ENCODE measurements around the gene THBS2. TPM values are rescaled to one million over a fixed set of nuclear protein-coding genes. Genes with fewer than 3 reads are reported as not detected.
"Not testable (repeated sequence)": the region's sequence is repeated elsewhere in the genome, so short reads cannot be mapped to it uniquely, and the experiment has no call there.

THBS2 gene
- total RNA-seq, 1 donor from 2014 or later = 86.4 TPM

- TF ChIP-seq POLR2AphosphoS5 (IDR thresholded peaks at IDR 0.05; ENCODE audit: insufficient read depth in 1 of 2, low read depth in 1 of 2) (no peak), POLR2A (IDR thresholded peaks at IDR 0.05) (no peak), CTCF (IDR thresholded peaks at IDR 0.05) (no peak)
- Histone ChIP-seq H3K27ac (no peak overlapping the region), H3K36me3 (no peaks in the 10 kb centered on the region), H3K27me3 (no peaks in the 10 kb centered on the region), H3K4me3 (no peak overlapping the region), H3K9me3 (peaks cover 7% of the 10 kb centered on the region), H3K4me1 (no peaks in the 10 kb centered on the region)
- intact Hi-C loops (cut with DNase I) = no loop called here
- no peak for DNase-seq (ENCODE audit: extremely low spot score in 2 of 2)
These were observed 49.5 kb downstream of the THBS2 start for GRCh38 chr6:169204167-169204566.

GRCh38 chr6:169201985-169202384 is 51.7 kb downstream of the THBS2 start:
- Histone ChIP-seq H3K4me3 (no peak overlapping the region), H3K36me3 (no peaks in the 10 kb centered on the region), H3K9me3 (no peaks in the 10 kb centered on the region), H3K27ac (no peak overlapping the region), H3K4me1 (no peaks in the 10 kb centered on the region), H3K27me3 (no peaks in the 10 kb centered on the region)
- TF ChIP-seq CTCF (IDR thresholded peaks at IDR 0.05) = no peak
- no peak for TF ChIP-seq POLR2A (IDR thresholded peaks at IDR 0.05)
- TF ChIP-seq POLR2AphosphoS5 (IDR thresholded peaks at IDR 0.05; ENCODE audit: insufficient read depth in 1 of 2, low read depth in 1 of 2) = no peak
- intact Hi-C loops (cut with DNase I) = no loop called here
- DNase-seq (ENCODE audit: extremely low spot score in 2 of 2) = peak in 1 of 2 donors; percentile 69

- Histone ChIP-seq H3K9me3 (no peaks in the 10 kb centered on the region), H3K36me3 (no peaks in the 10 kb centered on the region), H3K4me1 (no peaks in the 10 kb centered on the region), H3K27me3 (no peaks in the 10 kb centered on the region), H3K27ac (no peak overlapping the region), H3K4me3 (no peak overlapping the region)
- peak in 1 of 2 donors; percentile 44 for DNase-seq (ENCODE audit: extremely low spot score in 2 of 2)
- intact Hi-C loops (cut with DNase I) = no loop called here
- TF ChIP-seq POLR2A (IDR thresholded peaks at IDR 0.05) (no peak), CTCF (IDR thresholded peaks at IDR 0.05) (no peak), POLR2AphosphoS5 (IDR thresholded peaks at IDR 0.05; ENCODE audit: insufficient read depth in 1 of 2, low read depth in 1 of 2) (no peak)
These were observed 52.6 kb downstream of the THBS2 start for GRCh38 chr6:169200893-169201514.

- Histone ChIP-seq H3K9me3 (no peaks in the 10 kb centered on the region), H3K4me1 (peaks cover 6% of the 10 kb centered on the region), H3K27ac (no peak overlapping the region), H3K4me3 (no peak overlapping the region), H3K27me3 (no peaks in the 10 kb centered on the region), H3K36me3 (no peaks in the 10 kb centered on the region)
- TF ChIP-seq POLR2A (IDR thresholded peaks at IDR 0.05) (no peak), CTCF (IDR thresholded peaks at IDR 0.05) (no peak), POLR2AphosphoS5 (IDR thresholded peaks at IDR 0.05; ENCODE audit: insufficient read depth in 1 of 2, low read depth in 1 of 2) (no peak)
- intact Hi-C loops (cut with DNase I) = no loop called here
- DNase-seq (ENCODE audit: extremely low spot score in 2 of 2) = peak in 1 of 2 donors; percentile 60
These were observed 53.9 kb downstream of the THBS2 start for GRCh38 chr6:169199625-169200335.

- Histone ChIP-seq H3K4me3 (no peak overlapping the region), H3K36me3 (no peaks in the 10 kb centered on the region), H3K9me3 (no peaks in the 10 kb centered on the region), H3K4me1 (peaks cover 11% of the 10 kb centered on the region), H3K27me3 (no peaks in the 10 kb centered on the region), H3K27ac (no peak overlapping the region)
- intact Hi-C loops (cut with DNase I) = no loop called here
- DNase-seq (ENCODE audit: extremely low spot score in 2 of 2) = no peak
- TF ChIP-seq POLR2AphosphoS5 (IDR thresholded peaks at IDR 0.05; ENCODE audit: insufficient read depth in 1 of 2, low read depth in 1 of 2) (no peak), CTCF (IDR thresholded peaks at IDR 0.05) (no peak), POLR2A (IDR thresholded peaks at IDR 0.05) (no peak)
These were observed 54.8 kb downstream of the THBS2 start for GRCh38 chr6:169198885-169199284.

GRCh38 chr6:169197929-169198328 is 55.7 kb downstream of the THBS2 start:
- intact Hi-C loops (cut with DNase I); DNase-seq (ENCODE audit: extremely low spot score in 2 of 2); H3K4me3 ChIP-seq; H3K27ac ChIP-seq; H3K27me3 ChIP-seq; H3K9me3 ChIP-seq; H3K36me3 ChIP-seq: not testable (repeated sequence)
- peaks cover 11% of the 10 kb centered on the region for H3K4me1 ChIP-seq

- H3K36me3 ChIP-seq; H3K27me3 ChIP-seq; H3K4me3 ChIP-seq; intact Hi-C loops (cut with DNase I); DNase-seq (ENCODE audit: extremely low spot score in 2 of 2); H3K27ac ChIP-seq; H3K9me3 ChIP-seq: not testable (repeated sequence)
- H3K4me1 ChIP-seq = peaks cover 15% of the 10 kb centered on the region
These were observed 57.4 kb downstream of the THBS2 start for GRCh38 chr6:169196279-169196678.

All from vagina (tissue), 2 donors.